Coronary artery (tissue), 2 donors: ENCODE measurements around the gene NCKAP5.

Experiments
- DNase-seq: peaks from one replicate; pipeline ENCODE4 v3.0.0-alpha.2; 2017; ENCODE audit warnings: low spot score
- H3K27ac ChIP-seq, 2 donors: fragments of 200-600 bp; sonication (generic); one replicate each; pipeline ENCODE4 v1.5.1; 2016 to 2019
- H3K4me3 ChIP-seq: fragments of 200-600 bp; sonication (generic); 2 replicates; pipeline ENCODE4 v1.5.1; 2016; ENCODE audit warnings: mild to moderate bottlenecking, moderate library complexity
- CTCF ChIP-seq: fragments of 200-600 bp; sonication (generic); IDR thresholded peaks from one replicate; pipeline ENCODE4 v1.5.1; 2019; ENCODE audit warnings: antibody characterized with exemption

Gene NCKAP5

GRCh38 chr2:133490411-133490980, 77.8 kb downstream of the NCKAP5 start:
- Histone ChIP-seq H3K4me3 (no peak overlapping the region), H3K27ac (no peak overlapping the region)
- no peak for TF ChIP-seq CTCF
- no peak for DNase-seq

- no peak overlapping the region for H3K4me3 ChIP-seq
- TF ChIP-seq CTCF, result no peak
- DNase-seq, result no peak
- H3K27ac ChIP-seq, result no peak overlapping the region
These were observed 78.4 kb downstream of the NCKAP5 start for GRCh38 chr2:133489641-133490410.

GRCh38 chr2:133489146-133489545, 79.1 kb downstream of the NCKAP5 start:
- no peak for DNase-seq
- no peak for TF ChIP-seq CTCF
- Histone ChIP-seq H3K27ac (no peak overlapping the region), H3K4me3 (no peak overlapping the region)

- Histone ChIP-seq H3K27ac (no peak overlapping the region), H3K4me3 (no peak overlapping the region)
- no peak for DNase-seq
- TF ChIP-seq CTCF, result no peak
These were observed 81.5 kb downstream of the NCKAP5 start for GRCh38 chr2:133486771-133487191.

- Histone ChIP-seq H3K4me3 (no peak overlapping the region), H3K27ac (no peak overlapping the region)
- no peak for TF ChIP-seq CTCF
- no peak for DNase-seq
These were observed 82.4 kb downstream of the NCKAP5 start for GRCh38 chr2:133485868-133486267.

- no peak overlapping the region for H3K27ac ChIP-seq
- TF ChIP-seq CTCF, result no peak
- DNase-seq, result no peak
- H3K4me3 ChIP-seq, result no peak overlapping the region
These were observed 83.5 kb downstream of the NCKAP5 start for GRCh38 chr2:133484784-133485183.

- no peak for DNase-seq
- H3K27ac ChIP-seq, result no peak overlapping the region
- TF ChIP-seq CTCF, result no peak
- no peak overlapping the region for H3K4me3 ChIP-seq
These were observed 84.2 kb downstream of the NCKAP5 start for GRCh38 chr2:133484106-133484505.
